ENCODE measurements around the gene KIF26B. TPM values are rescaled to one million over a fixed set of nuclear protein-coding genes. Genes with fewer than 3 reads are reported as not detected.

The KIF26B gene
- polyA plus RNA-seq, 1 donor (not counting 4 experiments of a cell fraction or from before 2014, with no cell fraction given): 0.58 TPM

DNA sequence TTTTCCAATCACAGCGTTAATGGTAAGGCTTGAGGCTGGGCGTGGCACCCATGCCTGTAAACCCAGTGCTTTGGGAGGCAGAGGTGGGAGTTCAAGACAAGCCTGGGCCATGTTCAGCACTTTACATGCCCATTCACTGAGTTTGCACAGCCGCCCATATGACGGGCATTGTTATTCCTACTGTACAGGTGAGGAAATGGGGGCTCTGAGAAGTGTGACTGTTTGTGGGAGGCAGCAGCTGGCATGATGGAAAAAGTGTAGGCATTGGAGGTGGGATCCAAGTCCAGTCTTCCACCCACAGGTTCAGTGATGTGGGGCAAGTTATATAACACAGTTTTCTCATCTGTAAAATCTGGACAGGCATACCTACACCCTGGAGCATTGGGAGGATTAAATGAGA, 445.9 kb downstream of the KIF26B start:
- Histone ChIP-seq H3K9me1 (ENCODE audit: control insufficient read depth, extremely low read depth, insufficient read depth, low read length) (no peaks in the 10 kb centered on the region), H3K9me3 (ENCODE audit: control insufficient read depth, low read depth, low read length) (no peaks in the 10 kb centered on the region), H3K4me1 (ENCODE audit: control insufficient read depth, extremely low read depth, insufficient read depth, low read length) (no peaks in the 10 kb centered on the region), H4K20me1 (ENCODE audit: control insufficient read depth, extremely low read depth, insufficient read depth, low read length) (no peaks in the 10 kb centered on the region), H3K27ac (ENCODE audit: control insufficient read depth, insufficient read depth, low read length) (no peak overlapping the region), H3K4me3 (ENCODE audit: control insufficient read depth in 2 of 3, extremely low read depth in 1 of 3, insufficient read depth in 2 of 3, low read depth in 1 of 3, low read length in 3 of 3) (no peak overlapping the region), H3K9ac (ENCODE audit: control insufficient read depth, extremely low read depth, insufficient read depth, low read length) (no peak overlapping the region), H3K79me2 (ENCODE audit: control insufficient read depth, insufficient read depth, low read length) (no peaks in the 10 kb centered on the region), H3K27me3 (ENCODE audit: control insufficient read depth, extremely low read depth, insufficient read depth, low read length) (no peaks in the 10 kb centered on the region), H2AFZ (ENCODE audit: control insufficient read depth, low read length) (no peak overlapping the region), H3K4me2 (ENCODE audit: control insufficient read depth, extremely low read depth, insufficient read depth, low read depth, low read length) (no peak overlapping the region), H3K36me3 (ENCODE audit: control insufficient read depth in 2 of 2, extremely low read depth in 1 of 2, insufficient read depth in 2 of 2, low read length in 2 of 2) (no peaks in the 10 kb centered on the region)
- no peak for DNase-seq (ENCODE audit: low read depth, low spot score)
- no peak for TF ChIP-seq EZH2 (IDR thresholded peaks at IDR 0.05; ENCODE audit: low read length)
- TF ChIP-seq, protein P1, sequence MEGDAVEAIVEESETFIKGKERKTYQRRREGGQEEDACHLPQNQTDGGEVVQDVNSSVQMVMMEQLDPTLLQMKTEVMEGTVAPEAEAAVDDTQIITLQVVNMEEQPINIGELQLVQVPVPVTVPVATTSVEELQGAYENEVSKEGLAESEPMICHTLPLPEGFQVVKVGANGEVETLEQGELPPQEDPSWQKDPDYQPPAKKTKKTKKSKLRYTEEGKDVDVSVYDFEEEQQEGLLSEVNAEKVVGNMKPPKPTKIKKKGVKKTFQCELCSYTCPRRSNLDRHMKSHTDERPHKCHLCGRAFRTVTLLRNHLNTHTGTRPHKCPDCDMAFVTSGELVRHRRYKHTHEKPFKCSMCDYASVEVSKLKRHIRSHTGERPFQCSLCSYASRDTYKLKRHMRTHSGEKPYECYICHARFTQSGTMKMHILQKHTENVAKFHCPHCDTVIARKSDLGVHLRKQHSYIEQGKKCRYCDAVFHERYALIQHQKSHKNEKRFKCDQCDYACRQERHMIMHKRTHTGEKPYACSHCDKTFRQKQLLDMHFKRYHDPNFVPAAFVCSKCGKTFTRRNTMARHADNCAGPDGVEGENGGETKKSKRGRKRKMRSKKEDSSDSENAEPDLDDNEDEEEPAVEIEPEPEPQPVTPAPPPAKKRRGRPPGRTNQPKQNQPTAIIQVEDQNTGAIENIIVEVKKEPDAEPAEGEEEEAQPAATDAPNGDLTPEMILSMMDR (optimal IDR thresholded peaks at IDR 0.05 in 1 of 3, IDR thresholded peaks at IDR 0.05 in 1 of 3, conservative IDR thresholded peaks at IDR 0.05 in 1 of 3; ENCODE audit: extremely low read depth in 1 of 3, insufficient read depth in 2 of 3, low read length in 3 of 3): no peak
- FAIRE-seq: no peak
- dilution Hi-C loops (cut with MboI; ENCODE audit: extremely low pct_ligation_motif_present, low sequenced_read_pairs): no loop called here

DNA sequence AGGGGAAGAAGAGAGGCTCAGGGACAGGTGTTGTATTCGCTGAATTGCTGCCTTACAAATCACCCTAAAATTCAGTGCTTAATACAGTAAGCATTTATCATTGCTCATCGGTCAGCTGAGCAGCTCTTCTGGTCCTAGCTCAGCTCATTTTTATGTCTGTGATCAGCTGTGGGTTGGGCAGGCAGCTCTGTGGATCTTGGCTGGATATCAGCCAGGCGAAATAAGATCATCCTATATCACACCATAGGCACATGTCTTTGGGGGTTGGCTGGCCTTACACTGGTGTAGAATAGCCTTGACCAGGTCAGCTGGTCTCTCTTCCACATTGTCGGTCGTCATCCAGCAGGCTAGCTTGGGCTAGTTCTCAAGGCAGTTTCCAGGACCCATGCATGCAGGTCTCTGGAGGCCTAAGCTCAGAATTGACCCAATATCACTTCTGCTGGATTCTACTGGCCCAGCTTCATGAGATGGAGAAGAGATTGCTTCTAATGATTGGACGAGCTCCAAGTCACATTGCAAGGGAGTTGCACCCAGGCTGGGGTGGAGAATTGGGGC, 448.6 kb downstream of the KIF26B start:
- H3K4me2 ChIP-seq (ENCODE audit: control insufficient read depth, extremely low read depth, insufficient read depth, low read depth, low read length): no peak overlapping the region
- H3K9me1 ChIP-seq (ENCODE audit: control insufficient read depth, extremely low read depth, insufficient read depth, low read length): no peaks in the 10 kb centered on the region
- H3K4me1 ChIP-seq (ENCODE audit: control insufficient read depth, extremely low read depth, insufficient read depth, low read length): no peaks in the 10 kb centered on the region
- no peaks in the 10 kb centered on the region for H4K20me1 ChIP-seq (ENCODE audit: control insufficient read depth, extremely low read depth, insufficient read depth, low read length)
- no peak overlapping the region for H3K9ac ChIP-seq (ENCODE audit: control insufficient read depth, extremely low read depth, insufficient read depth, low read length)
- dilution Hi-C loops (cut with MboI; ENCODE audit: extremely low pct_ligation_motif_present, low sequenced_read_pairs): no loop called here
- H2AFZ ChIP-seq (ENCODE audit: control insufficient read depth, low read length): no peak overlapping the region
- no peaks in the 10 kb centered on the region for H3K36me3 ChIP-seq (ENCODE audit: control insufficient read depth in 2 of 2, extremely low read depth in 1 of 2, insufficient read depth in 2 of 2, low read length in 2 of 2)
- DNase-seq (ENCODE audit: low read depth, low spot score) (no peak), FAIRE-seq (no peak)
- no peak overlapping the region for H3K27ac ChIP-seq (ENCODE audit: control insufficient read depth, insufficient read depth, low read length)
- H3K27me3 ChIP-seq (ENCODE audit: control insufficient read depth, extremely low read depth, insufficient read depth, low read length): no peaks in the 10 kb centered on the region
- TF ChIP-seq, protein P1 (optimal IDR thresholded peaks at IDR 0.05 in 1 of 3, IDR thresholded peaks at IDR 0.05 in 1 of 3, conservative IDR thresholded peaks at IDR 0.05 in 1 of 3; ENCODE audit: extremely low read depth in 1 of 3, insufficient read depth in 2 of 3, low read length in 3 of 3): no peak
- no peak for TF ChIP-seq EZH2 (IDR thresholded peaks at IDR 0.05; ENCODE audit: low read length)
- H3K9me3 ChIP-seq (ENCODE audit: control insufficient read depth, low read depth, low read length): no peaks in the 10 kb centered on the region
- no peaks in the 10 kb centered on the region for H3K79me2 ChIP-seq (ENCODE audit: control insufficient read depth, insufficient read depth, low read length)
- no peak overlapping the region for H3K4me3 ChIP-seq (ENCODE audit: control insufficient read depth in 2 of 3, extremely low read depth in 1 of 3, insufficient read depth in 2 of 3, low read depth in 1 of 3, low read length in 3 of 3)
